GM18499 (cell line): ENCODE measurements around the gene CDH26.

Experiments used
- ATAC-seq: cut with Tn5 transposase; IDR thresholded peaks from one replicate; pipeline ENCODE4 v1.9.1; 2021; ENCODE audit warnings: moderate number of reproducible peaks; ENCODE audit not compliant: insufficient read depth, unreplicated experiment

The CDH26 gene

GRCh38 chr20:60009826-60010616 is 51.8 kb downstream of the CDH26 start:
- ATAC-seq = no peak

- no peak for ATAC-seq
These were observed 52.7 kb downstream of the CDH26 start for GRCh38 chr20:60010689-60011458.

- ATAC-seq = no peak
These were observed 53.6 kb downstream of the CDH26 start for GRCh38 chr20:60011512-60012507.

GRCh38 chr20:60013296-60014139 is 55.3 kb downstream of the CDH26 start:
- ATAC-seq = no peak

- no peak for ATAC-seq
These were observed 58.2 kb downstream of the CDH26 start for GRCh38 chr20:60016406-60016805.

- no peak for ATAC-seq
These were observed 62.0 kb downstream of the CDH26 start for GRCh38 chr20:60020251-60020650.

GRCh38 chr20:60021104-60021503 is 62.9 kb downstream of the CDH26 start:
- no peak for ATAC-seq

GRCh38 chr20:60022849-60023248 is 64.6 kb downstream of the CDH26 start:
- no peak for ATAC-seq

GRCh38 chr20:60024245-60024644 is 66.0 kb downstream of the CDH26 start:
- no peak for ATAC-seq

GRCh38 chr20:60024801-60025200 is 66.6 kb downstream of the CDH26 start:
- ATAC-seq = no peak

GRCh38 chr20:60026010-60026409 is 67.8 kb downstream of the CDH26 start:
- no peak for ATAC-seq

GRCh38 chr20:60030471-60030870 is 72.2 kb downstream of the CDH26 start:
- ATAC-seq = no peak

GRCh38 chr20:60031107-60031506 is 72.9 kb downstream of the CDH26 start:
- ATAC-seq = no peak

GRCh38 chr20:60034231-60035110 is 76.2 kb downstream of the CDH26 start:
- no peak for ATAC-seq

GRCh38 chr20:60035486-60035885 is 77.3 kb downstream of the CDH26 start:
- ATAC-seq = no peak

GRCh38 chr20:60036346-60036745 is 78.1 kb downstream of the CDH26 start:
- ATAC-seq = no peak

GRCh38 chr20:60036746-60037499 is 78.7 kb downstream of the CDH26 start:
- ATAC-seq = no peak
